Thyroid gland (tissue), 4 donors: ENCODE results near the gene GPX8.

Experiments
- CTCF ChIP-seq, 6 experiments: fragments of 200-600 bp in 3 of 6; fragments of 450-650 bp in 3 of 6; sonication (generic) in 3 of 6; IDR thresholded peaks; one replicate each; pipeline ENCODE4 v1.5.1; 2016 to 2019; ENCODE audit warnings: antibody characterized with exemption in 6 of 6, mild to moderate bottlenecking in 2 of 6, inconsistent platforms in 1 of 6, moderate library complexity in 1 of 6
- POLR2A ChIP-seq, 2 donors: fragments of 450-650 bp; IDR thresholded peaks; one replicate each; pipeline ENCODE4 v1.6.1; 2017; ENCODE audit warnings: antibody characterized with exemption in 2 of 2, mild to moderate bottlenecking in 2 of 2, moderate library complexity in 1 of 2

- TF ChIP-seq CTCF (IDR thresholded peaks at IDR 0.05), result no peak
- no peak for TF ChIP-seq POLR2A (IDR thresholded peaks at IDR 0.05)
These were observed 5.1 kb upstream of the GPX8 start for GRCh38 chr5:55154873-55155272.
